ENCODE data around the gene TRIM17.

DNA sequence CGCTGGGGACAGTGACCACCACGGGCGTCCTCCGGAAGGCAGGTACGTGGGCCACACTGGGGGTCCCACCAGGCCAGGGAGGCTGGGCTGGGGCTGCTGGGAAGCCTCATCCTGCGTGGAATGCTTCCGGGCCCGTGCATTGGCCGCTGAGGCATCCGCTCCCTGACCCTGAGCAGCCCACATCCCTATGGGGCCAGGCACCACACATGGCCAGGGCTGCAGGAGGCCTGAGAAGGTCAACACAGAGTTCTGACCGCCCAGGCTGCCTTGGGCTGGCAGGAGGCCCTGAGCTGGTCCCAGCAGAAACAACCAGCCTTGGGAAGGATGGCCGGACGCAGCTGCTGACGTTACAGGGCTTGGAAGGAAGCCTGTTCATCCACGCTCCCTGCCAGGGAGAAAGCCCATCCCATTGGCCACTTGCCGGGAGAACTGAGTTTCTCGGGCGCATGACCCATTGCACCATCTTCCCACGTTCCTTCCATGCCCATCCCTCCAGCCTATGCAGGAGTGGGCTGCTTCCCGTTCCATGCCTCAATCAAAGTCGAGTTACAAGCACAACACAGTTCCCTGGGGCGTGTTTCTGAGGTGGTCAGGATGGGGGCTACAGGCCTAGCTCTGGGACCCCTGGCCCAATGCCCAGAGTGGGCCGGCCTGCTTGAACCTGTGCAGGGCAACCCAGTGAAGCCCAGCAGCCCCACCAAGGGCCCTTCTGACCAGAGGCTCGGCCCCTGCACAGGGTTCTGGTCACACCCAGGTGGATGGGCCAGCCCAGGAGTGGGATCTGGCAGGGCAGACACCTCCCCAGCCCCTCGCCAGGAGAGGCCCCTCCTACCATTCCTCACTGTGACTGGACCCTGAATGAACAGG is 41.7 kb downstream of the TRIM17 start:
- TF ChIP-seq, protein P1, sequence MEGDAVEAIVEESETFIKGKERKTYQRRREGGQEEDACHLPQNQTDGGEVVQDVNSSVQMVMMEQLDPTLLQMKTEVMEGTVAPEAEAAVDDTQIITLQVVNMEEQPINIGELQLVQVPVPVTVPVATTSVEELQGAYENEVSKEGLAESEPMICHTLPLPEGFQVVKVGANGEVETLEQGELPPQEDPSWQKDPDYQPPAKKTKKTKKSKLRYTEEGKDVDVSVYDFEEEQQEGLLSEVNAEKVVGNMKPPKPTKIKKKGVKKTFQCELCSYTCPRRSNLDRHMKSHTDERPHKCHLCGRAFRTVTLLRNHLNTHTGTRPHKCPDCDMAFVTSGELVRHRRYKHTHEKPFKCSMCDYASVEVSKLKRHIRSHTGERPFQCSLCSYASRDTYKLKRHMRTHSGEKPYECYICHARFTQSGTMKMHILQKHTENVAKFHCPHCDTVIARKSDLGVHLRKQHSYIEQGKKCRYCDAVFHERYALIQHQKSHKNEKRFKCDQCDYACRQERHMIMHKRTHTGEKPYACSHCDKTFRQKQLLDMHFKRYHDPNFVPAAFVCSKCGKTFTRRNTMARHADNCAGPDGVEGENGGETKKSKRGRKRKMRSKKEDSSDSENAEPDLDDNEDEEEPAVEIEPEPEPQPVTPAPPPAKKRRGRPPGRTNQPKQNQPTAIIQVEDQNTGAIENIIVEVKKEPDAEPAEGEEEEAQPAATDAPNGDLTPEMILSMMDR (IDR thresholded peaks at IDR 0.05; ENCODE audit: low read length) = no peak
- no peak for TF ChIP-seq EZH2 (IDR thresholded peaks at IDR 0.05; ENCODE audit: borderline replicate concordance, low read length)
